Cerebellar nuclear complex (tissue), 1 donor: ENCODE measurements around the gene UBL7.

Experiments used
- DNase-seq, 2 experiments: peaks; one replicate each; lab custom pipeline; 2025; lab: John Stamatoyannopoulos, UW

UBL7 gene

GRCh38 chr15:74406992-74407705 lies 53.8 kb downstream of the UBL7 start:
- no peak for DNase-seq

GRCh38 chr15:74406517-74406916 lies 54.4 kb downstream of the UBL7 start:
- no peak for DNase-seq

- no peak for DNase-seq
These were observed 55.1 kb downstream of the UBL7 start for GRCh38 chr15:74405823-74406222.

GRCh38 chr15:74403991-74404563 lies 56.9 kb downstream of the UBL7 start:
- DNase-seq: no peak

- no peak for DNase-seq
These were observed 57.4 kb downstream of the UBL7 start for GRCh38 chr15:74403588-74403919.

- DNase-seq: no peak
These were observed 57.9 kb downstream of the UBL7 start for GRCh38 chr15:74402873-74403587.

- DNase-seq: no peak
These were observed 58.6 kb downstream of the UBL7 start for GRCh38 chr15:74402337-74402841.

GRCh38 chr15:74400915-74401757 lies 59.8 kb downstream of the UBL7 start:
- DNase-seq: no peak

- no peak for DNase-seq
These were observed 60.6 kb downstream of the UBL7 start for GRCh38 chr15:74400313-74400860.

GRCh38 chr15:74399511-74400312 lies 61.2 kb downstream of the UBL7 start:
- no peak for DNase-seq

- no peak for DNase-seq
These were observed 61.9 kb downstream of the UBL7 start for GRCh38 chr15:74399100-74399499.

- no peak for DNase-seq
These were observed 62.8 kb downstream of the UBL7 start for GRCh38 chr15:74398183-74398582.

- no peak for DNase-seq
These were observed 63.5 kb downstream of the UBL7 start for GRCh38 chr15:74397239-74398068.

GRCh38 chr15:74396445-74397238 lies 64.3 kb downstream of the UBL7 start:
- no peak for DNase-seq

GRCh38 chr15:74396146-74396438 lies 64.9 kb downstream of the UBL7 start:
- DNase-seq: no peak
